Urinary bladder (tissue), 4 donors: ENCODE measurements around the gene ADCY2. TPM values are rescaled to one million over a fixed set of nuclear protein-coding genes. Genes with fewer than 3 reads are reported as not detected.

Experiments used
- DNase-seq: peaks from one replicate; pipeline ENCODE4 v3.0.0-alpha.2; 2015; ENCODE audit errors: extremely low spot score
- H3K27ac ChIP-seq: one replicate; pipeline ENCODE4 v1.5.1; 2013; ENCODE audit warnings: low read depth, mild to moderate bottlenecking, moderate library complexity
- H3K36me3 ChIP-seq: one replicate; pipeline ENCODE4 v1.6.1; 2013; ENCODE audit warnings: mild to moderate bottlenecking, moderate library complexity; ENCODE audit not compliant: insufficient read depth
- H3K4me1 ChIP-seq: one replicate; pipeline ENCODE4 v1.6.1; 2013; ENCODE audit warnings: mild to moderate bottlenecking, moderate library complexity; ENCODE audit not compliant: insufficient read depth
- H3K4me3 ChIP-seq: one replicate; pipeline ENCODE4 v1.5.1; 2013; ENCODE audit warnings: low read depth, low read length
- WGBS: extraction: QIAGEN DNeasy Blood & Tissue Kit; methylation state at CpG from one replicate; pipeline ENCODE4 v1.1.7; 2013; 5-methylcytosine and 5-hydroxymethylcytosine counted together
- polyA plus RNA-seq: library from polyadenylated mRNA; stranded (reverse); fragments of 200-250 nt; gene quantifications from one replicate; pipeline ENCODE4 v1.2.3, GENCODE V29; 2013
- total RNA-seq: library from RNA; depleted of rRNA; stranded (reverse); fragments of >200 nt; gene quantifications from one replicate; pipeline ENCODE4 v1.2.3, GENCODE V29; 2014
- donor health status: healthy with polysubstance abuse.
- donor health status: healthy.

Gene ADCY2
- total and polyA plus RNA-seq, 2 donors: 6.5 to 6.6 TPM

DNA sequence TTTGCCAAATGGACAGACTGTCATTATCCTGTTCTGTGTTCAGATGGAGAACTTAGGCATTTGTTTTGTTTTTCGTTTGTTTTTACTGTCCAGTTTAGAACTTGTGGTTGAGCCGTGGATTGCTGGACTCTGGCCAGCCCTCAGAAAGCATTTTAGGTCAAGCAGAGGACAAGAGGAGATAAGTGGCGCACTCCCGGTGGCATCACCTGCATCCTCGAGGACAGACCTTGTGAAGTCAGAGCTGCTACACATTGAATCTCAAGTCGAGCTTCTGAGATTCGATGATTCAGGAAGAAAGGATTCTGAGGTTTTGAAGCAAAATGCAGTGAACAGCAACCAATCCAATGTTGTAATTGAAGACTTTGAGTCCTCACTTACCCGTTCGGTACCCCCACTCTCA, 481.9 kb downstream of the ADCY2 start:
- H3K27ac ChIP-seq: no peak overlapping the region
- no peak for DNase-seq
- 75% methylated on average over 9 of the region's 9 CpGs for WGBS
- H3K4me1 ChIP-seq: no peaks in the 10 kb centered on the region
- no peak overlapping the region for H3K4me3 ChIP-seq
- H3K36me3 ChIP-seq: peaks cover 4% of the 10 kb centered on the region

- H3K4me1 ChIP-seq: no peaks in the 10 kb centered on the region
- H3K27ac ChIP-seq: no peak overlapping the region
- H3K4me3 ChIP-seq: no peak overlapping the region
- peaks cover 4% of the 10 kb centered on the region for H3K36me3 ChIP-seq
- no peak for DNase-seq
Observed at GRCh38 chr5:7878381-7878873, 482.5 kb downstream of the ADCY2 start.
